GM12878 (cell line): ENCODE measurements around the gene ATP2B1. TPM values are rescaled to one million over a fixed set of nuclear protein-coding genes. Genes with fewer than 3 reads are reported as not detected.

ENCODE experiments used
- ATAC-seq: fragments of 200-7000 bp; cut with Tn5 transposase; 3 replicates; pipeline ENCODE4 v1.9.1; 2020; ENCODE audit warnings: mild to moderate bottlenecking, moderate library complexity
- BruUV-seq: library from RNA; stranded (reverse); fragments of 400-500 nt; replicated peaks from 2 replicates; lab custom pipeline; 2021; lab: Mats Ljungman, UMichigan
- CTCF ChIA-PET: fragments of 300-600 bp; sonication (Branson Sonifier 250); formaldehyde crosslinking; extraction: SDS; loops from one replicate; lab custom pipeline; 2021; ENCODE audit warnings: inconsistent platforms; lab: Yijun Ruan, JAX
- POLR2A ChIA-PET: fragments of 350-600 bp; formaldehyde crosslinking; extraction: SDS; loops from one replicate; lab custom pipeline; 2021; ENCODE audit warnings: inconsistent platforms; lab: Charles Lee
- RAD21 ChIA-PET: fragments of 300-600 bp; sonication (Branson Sonifier 250); formaldehyde crosslinking; loops from one replicate; lab custom pipeline; 2023; ENCODE audit warnings: antibody characterized with exemption; ENCODE audit not compliant: unreplicated experiment; lab: Charles Lee
- SMC1A ChIA-PET: fragments of 300-600 bp; sonication (Branson Sonifier 250); formaldehyde crosslinking; loops from one replicate; lab custom pipeline; 2023; ENCODE audit not compliant: unreplicated experiment, uncharacterized antibody; lab: Charles Lee
- DNase-seq: peaks from one replicate; pipeline ENCODE4 v3.0.0-alpha.2; 2011; ENCODE audit warnings: low read depth, low spot score
- FAIRE-seq: peaks from 3 replicates; lab custom pipeline; 2011; peaks lifted over from hg19 to GRCh38; lab: Jason Lieb, UNC
- H2AFZ ChIP-seq: 2 replicates; pipeline ENCODE4 v1.6.0; 2011; ENCODE audit warnings: low read depth, low read length, control low read depth; ENCODE audit not compliant: control insufficient read depth
- H3K27ac ChIP-seq: 2 replicates; pipeline ENCODE4 v1.5.1; 2011; ENCODE audit warnings: control low read depth; ENCODE audit not compliant: control insufficient read depth, insufficient read depth
- H3K27me3 ChIP-seq, 2 experiments: replicated peaks in 1 of 2; 2 replicates each; pipeline versions ENCODE4 v1.6.0 to v1.6.1; 2011; ENCODE audit warnings: low read length in 1 of 2; ENCODE audit not compliant: control insufficient read depth in 2 of 2, insufficient read depth in 2 of 2
- H3K36me3 ChIP-seq, 2 experiments: 2 replicates each; pipeline ENCODE4 v1.5.1; 2011; ENCODE audit warnings: low read length in 1 of 2; ENCODE audit not compliant: control insufficient read depth in 2 of 2, insufficient read depth in 2 of 2
- H3K4me1 ChIP-seq: 2 replicates; pipeline ENCODE4 v1.6.1; 2011; ENCODE audit warnings: mild to moderate bottlenecking, low read length, moderate library complexity, mixed read lengths; ENCODE audit not compliant: control insufficient read depth, insufficient read depth
- H3K4me2 ChIP-seq: 2 replicates; pipeline ENCODE4 v1.6.0; 2011; ENCODE audit warnings: control low read depth; ENCODE audit not compliant: control insufficient read depth, insufficient read depth
- H3K4me3 ChIP-seq: fragments of 200-600 bp; sonication (generic); 2 replicates; pipeline ENCODE4 v1.5.1; 2016
- H3K79me2 ChIP-seq: 2 replicates; pipeline ENCODE4 v1.6.0; 2011; ENCODE audit warnings: low read length; ENCODE audit not compliant: control insufficient read depth, insufficient read depth
- H3K9ac ChIP-seq: 2 replicates; pipeline ENCODE4 v1.8.0; 2011; ENCODE audit warnings: low read length, control low read depth, mixed read lengths; ENCODE audit not compliant: control insufficient read depth, insufficient read depth
- H3K9me3 ChIP-seq: replicated peaks from 3 replicates; pipeline ENCODE4 v1.5.1; 2011; ENCODE audit warnings: mild to moderate bottlenecking, low read length; ENCODE audit not compliant: control insufficient read depth, insufficient read depth
- H4K20me1 ChIP-seq: 2 replicates; pipeline ENCODE4 v1.6.0; 2011; ENCODE audit not compliant: control insufficient read depth, insufficient read depth
- BHLHE40 ChIP-seq, 2 experiments: fragments of 450-650 bp in 1 of 2; IDR thresholded peaks; 2 replicates each; pipeline ENCODE4 v1.6.1; 2011 to 2017; ENCODE audit warnings: low read depth in 2 of 2, borderline replicate concordance in 1 of 2, improper control_type of control experiment in 1 of 2, low read length in 1 of 2, mild to moderate bottlenecking in 1 of 2
- CHD4 ChIP-seq: fragments of 200-600 bp; sonication (generic); IDR thresholded peaks from 2 replicates; pipeline ENCODE4 v1.6.1; 2016; ENCODE audit warnings: mild to moderate bottlenecking
- MTA2 ChIP-seq: fragments of 450-650 bp; IDR thresholded peaks from 2 replicates; pipeline ENCODE4 v1.6.1; 2016; ENCODE audit warnings: low read depth, mild to moderate bottlenecking, moderate library complexity
- NRF1 ChIP-seq: conservative IDR thresholded peaks from 2 replicates; pipeline ENCODE4 v1.6.1; 2011; ENCODE audit warnings: mild to moderate bottlenecking, low read depth, low read length, improper control_type of control experiment
- PAX5 ChIP-seq: IDR thresholded peaks from 2 replicates; pipeline ENCODE4 v1.6.1; 2011; ENCODE audit warnings: low read depth, low read length, borderline replicate concordance
- RAD21 ChIP-seq: IDR thresholded peaks from 2 replicates; pipeline ENCODE4 v1.6.1; 2011; ENCODE audit warnings: mild to moderate bottlenecking, low read depth, low read length, moderate library complexity; ENCODE audit not compliant: insufficient read depth
- RCOR1 ChIP-seq: conservative IDR thresholded peaks from 2 replicates; pipeline ENCODE4 v1.6.1; 2012; ENCODE audit warnings: low read depth, low read length, improper control_type of control experiment
- STAT3 ChIP-seq: IDR thresholded peaks from 2 replicates; pipeline ENCODE4 v1.6.1; 2011; ENCODE audit warnings: low read depth, low read length, improper control_type of control experiment
- TCF3 ChIP-seq: IDR thresholded peaks from 2 replicates; pipeline ENCODE4 v1.6.1; 2012; ENCODE audit warnings: low read depth, mild to moderate bottlenecking, low read length, borderline replicate concordance; ENCODE audit not compliant: insufficient read depth
- ZZZ3 ChIP-seq: IDR thresholded peaks from 2 replicates; pipeline ENCODE4 v1.6.1; 2011; ENCODE audit warnings: low read depth; ENCODE audit not compliant: control insufficient read depth, insufficient read length
- WGBS: methylation state at CpG from one replicate; pipeline ENCODE4 v1.1.6; 2016; ENCODE audit warnings: low lambda C conversion rate; ENCODE audit not compliant: insufficient replicate concordance, insufficient coverage; ENCODE audit errors: missing lambda C conversion rate; 5-methylcytosine and 5-hydroxymethylcytosine counted together
- in situ Hi-C: fragments of 300-500 bp; cut with MboI; formaldehyde crosslinking; loops from 9 replicates; pipeline ENCODE4 v1.14.3; 2018; ENCODE audit warnings: mixed read lengths
- intact Hi-C: fragments of 100-400 bp; cut with micrococcal nuclease; formaldehyde crosslinking; loops from one replicate; pipeline ENCODE4 v1.14.2; 2022; ENCODE audit not compliant: unreplicated experiment
- polyA plus RNA-seq, 11 experiments: library from polyadenylated mRNA; depleted of rRNA in 4 of 11; unstranded in 6 of 11; stranded (reverse) in 5 of 11; fragments of >200 nt; fragmentation: Nextera tagmentation in 4 of 11; fragmentation: Illumina TruSeq in 1 of 11; extraction: Ambion mirVana in 4 of 11; extraction: Trizol in 1 of 11; gene quantifications; 1 replicate in 1 of 11; 2 replicates in 10 of 11; pipeline versions ENCODE4 v1.2.1 to v1.2.3, GENCODE V29; 2011 to 2016; ENCODE audit warnings: inconsistent platforms in 2 of 11, missing spikeins in 2 of 11, low read depth in 1 of 11
- total RNA-seq, 4 experiments: library from RNA; depleted of rRNA in 3 of 4; stranded (reverse); fragments of >200 nt in 3 of 4; fragmentation: Illumina TruSeq in 1 of 4; extraction: Trizol in 1 of 4; gene quantifications; 2 replicates each; pipeline versions ENCODE4 v1.2.1 to v1.2.3, GENCODE V29; 2013 to 2021
- TF ChIP-seq, protein P1 (sequence below): fragments of 450-650 bp; IDR thresholded peaks from 2 replicates; pipeline ENCODE4 v1.6.1; 2017; ENCODE audit warnings: mild to moderate bottlenecking

Gene ATP2B1
- total and polyA plus RNA-seq, 10 of the 15 experiments (the other 5 are each of a cell fraction or from before 2014, with no cell fraction given), result 15.9 to 67.8 (median 48.5) TPM

DNA sequence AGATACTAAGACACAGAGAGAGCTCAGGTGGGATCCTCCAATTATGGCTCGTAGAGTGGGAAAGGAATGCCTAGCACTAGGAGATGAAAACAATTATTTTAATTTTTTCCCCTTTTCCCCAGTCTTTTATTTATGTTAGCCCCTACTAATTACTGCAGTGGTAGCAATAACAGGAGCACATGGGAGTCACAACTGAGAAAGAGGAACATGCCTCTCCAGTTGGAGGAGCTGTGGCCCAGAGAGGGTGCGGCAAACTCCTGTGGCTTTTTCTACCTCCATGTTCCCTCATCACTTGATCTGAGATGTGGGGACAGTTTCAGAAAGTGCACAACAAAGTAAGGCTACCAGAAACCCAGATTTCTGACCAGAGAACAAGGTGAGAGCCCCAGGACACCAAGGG is 156.9 kb downstream of the ATP2B1 start:
- no peak overlapping the region for H3K9ac ChIP-seq
- ChIA-PET RAD21 (interaction anchor here (1.3 to 1.4 kb wide), 2 partner anchors 8 to 26 kb away, joined by 3 to 4 read pairs; no protein-coding TSS in a partner anchor), SMC1A (interaction anchor here (0.7 to 2.1 kb wide), 8 partner anchors 8 to 464 kb away, joined by 3 to 9 read pairs (median 4); no protein-coding TSS in a partner anchor), POLR2A (interaction anchor here (1.0 kb wide), 1 partner anchor 398 kb away, joined by 3 read pairs; no protein-coding TSS in a partner anchor), CTCF (interaction anchor here (0.9 to 3.3 kb wide), 6 partner anchors 8 to 551 kb away, joined by 3 to 17 read pairs (median 6); no protein-coding TSS in a partner anchor)
- no peaks in the 10 kb centered on the region for H4K20me1 ChIP-seq
- H3K9me3 ChIP-seq, result no peaks in the 10 kb centered on the region
- 58% methylated on average over 2 of the region's 2 CpGs for WGBS
- H3K27ac ChIP-seq, result no peak overlapping the region
- in situ Hi-C loops, result no loop called here
- ATAC-seq (no peak), DNase-seq (no peak), FAIRE-seq (no peak)
- H2AFZ ChIP-seq, result no peak overlapping the region
- no peak overlapping the region for H3K4me2 ChIP-seq
- no peaks in the 10 kb centered on the region for H3K27me3 ChIP-seq
- no peaks in the 10 kb centered on the region for H3K4me1 ChIP-seq
- H3K79me2 ChIP-seq, result no peaks in the 10 kb centered on the region
- TF ChIP-seq PAX5, result no peak
- no TSS peak for BruUV-seq
- no peak overlapping the region for H3K4me3 ChIP-seq
- H3K36me3 ChIP-seq, result no peaks in the 10 kb centered on the region
- intact Hi-C loops, result no loop called here

DNA sequence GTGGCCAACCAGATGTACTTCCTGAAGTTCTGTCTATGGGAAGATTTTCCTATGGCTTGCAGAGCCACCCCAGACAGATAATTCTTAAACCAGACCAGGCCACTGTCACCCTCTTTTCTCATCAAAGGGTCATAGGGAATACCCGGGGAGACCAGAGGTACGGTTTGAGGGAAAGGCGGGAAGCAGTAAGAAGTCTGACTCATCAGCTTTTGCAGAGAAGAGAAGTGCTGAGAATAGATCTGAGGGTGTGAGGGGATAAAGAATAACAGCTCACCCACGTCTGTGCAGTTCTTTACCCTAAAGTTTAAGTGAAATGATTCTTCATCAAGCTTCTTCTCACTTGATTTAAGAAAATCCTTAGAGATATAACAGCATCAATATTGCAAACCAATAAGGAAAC is 161.5 kb downstream of the ATP2B1 start:
- BruUV-seq, result no TSS peak
- no peak for FAIRE-seq
- Histone ChIP-seq H4K20me1 (no peaks in the 10 kb centered on the region), H3K36me3 (no peaks in the 10 kb centered on the region), H3K27me3 (no peaks in the 10 kb centered on the region), H3K9me3 (no peaks in the 10 kb centered on the region), H3K4me2 (no peak overlapping the region), H3K9ac (no peak overlapping the region), H3K4me3 (no peak overlapping the region), H3K4me1 (peaks cover 4% of the 10 kb centered on the region; the same call in 1 of the 2 replicates), H3K27ac (no peak overlapping the region), H3K79me2 (no peaks in the 10 kb centered on the region), H2AFZ (no peak overlapping the region)
- TF ChIP-seq MTA2 (no peak), CHD4 (no peak), RCOR1 (no peak), TCF3 (no peak), BHLHE40 (IDR thresholded peaks at IDR 0.05; ENCODE audit: borderline replicate concordance in 1 of 2, low read depth in 2 of 2, low read length in 1 of 2) (no peak), NRF1 (no peak), ZZZ3 (no peak), STAT3 (no peak), RAD21 (no peak)
- TF ChIP-seq, protein P1, sequence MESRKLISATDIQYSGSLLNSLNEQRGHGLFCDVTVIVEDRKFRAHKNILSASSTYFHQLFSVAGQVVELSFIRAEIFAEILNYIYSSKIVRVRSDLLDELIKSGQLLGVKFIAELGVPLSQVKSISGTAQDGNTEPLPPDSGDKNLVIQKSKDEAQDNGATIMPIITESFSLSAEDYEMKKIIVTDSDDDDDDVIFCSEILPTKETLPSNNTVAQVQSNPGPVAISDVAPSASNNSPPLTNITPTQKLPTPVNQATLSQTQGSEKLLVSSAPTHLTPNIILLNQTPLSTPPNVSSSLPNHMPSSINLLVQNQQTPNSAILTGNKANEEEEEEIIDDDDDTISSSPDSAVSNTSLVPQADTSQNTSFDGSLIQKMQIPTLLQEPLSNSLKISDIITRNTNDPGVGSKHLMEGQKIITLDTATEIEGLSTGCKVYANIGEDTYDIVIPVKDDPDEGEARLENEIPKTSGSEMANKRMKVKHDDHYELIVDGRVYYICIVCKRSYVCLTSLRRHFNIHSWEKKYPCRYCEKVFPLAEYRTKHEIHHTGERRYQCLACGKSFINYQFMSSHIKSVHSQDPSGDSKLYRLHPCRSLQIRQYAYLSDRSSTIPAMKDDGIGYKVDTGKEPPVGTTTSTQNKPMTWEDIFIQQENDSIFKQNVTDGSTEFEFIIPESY, result no peak
- ChIA-PET RAD21 (interaction anchor here (1.1 to 3.5 kb wide), 3 partner anchors 77 to 467 kb away, joined by 3 to 17 read pairs (median 4); no protein-coding TSS in a partner anchor), POLR2A (no interaction called here), SMC1A (interaction anchor here (0.7 to 6.9 kb wide), 6 partner anchors 11 to 556 kb away, joined by 3 to 64 read pairs (median 4); no protein-coding TSS in a partner anchor), CTCF (interaction anchor here (0.6 to 6.8 kb wide), 3 partner anchors 160 to 1613 kb away, joined by 3 to 95 read pairs (median 3); no protein-coding TSS in a partner anchor)
- 37% methylated on average over 4 of the region's 4 CpGs for WGBS
- in situ Hi-C loops (loop anchor here (10.0 kb wide), 1 partner anchor 708 kb away; no protein-coding TSS in a partner anchor), intact Hi-C loops (loop anchor here (10.0 kb wide), 1 partner anchor 1408 kb away; the partner anchor contains the start of gene CCER1)
- no peak for DNase-seq
- no peak for ATAC-seq
